H9 (cell line): ENCODE results near the gene BANF1. TPM values are rescaled to one million over a fixed set of nuclear protein-coding genes. Genes with fewer than 3 reads are reported as not detected.

Experiments
- DNase-seq: peaks from one replicate; pipeline ENCODE4 v3.0.0-alpha.2; 2017
- H2AFZ ChIP-seq: one replicate; pipeline ENCODE4 v1.6.1; 2013; ENCODE audit warnings: mild to moderate bottlenecking, low read length, control low read depth, moderate library complexity
- H2AK5ac ChIP-seq: 2 replicates; pipeline ENCODE4 v1.6.1; 2013; ENCODE audit warnings: low read length, control low read depth, mixed read lengths; ENCODE audit not compliant: insufficient read length
- H2BK120ac ChIP-seq: one replicate; pipeline ENCODE4 v1.6.1; 2013; ENCODE audit warnings: low read depth, mild to moderate bottlenecking, low read length, control low read depth, inconsistent platforms; ENCODE audit not compliant: poor library complexity, severe bottlenecking
- H2BK12ac ChIP-seq: 2 replicates; pipeline ENCODE4 v1.6.1; 2013; ENCODE audit warnings: low read length, control low read depth, mixed read lengths, low read depth; ENCODE audit not compliant: insufficient read length
- H2BK15ac ChIP-seq: 2 replicates; pipeline ENCODE4 v1.6.1; 2013; ENCODE audit warnings: low read depth, low read length, control low read depth
- H2BK20ac ChIP-seq: one replicate; pipeline ENCODE4 v1.6.1; 2013; ENCODE audit warnings: low read depth, mild to moderate bottlenecking, low read length, control low read depth, inconsistent platforms; ENCODE audit not compliant: poor library complexity, severe bottlenecking
- H2BK5ac ChIP-seq: 2 replicates; pipeline ENCODE4 v1.6.1; 2013; ENCODE audit warnings: low read length, control low read depth, mixed read lengths; ENCODE audit not compliant: insufficient read length
- H3K14ac ChIP-seq: 2 replicates; pipeline ENCODE4 v1.6.1; 2013; ENCODE audit warnings: low read length, control low read depth; ENCODE audit not compliant: insufficient read depth
- H3K18ac ChIP-seq: 2 replicates; pipeline ENCODE4 v1.6.1; 2013; ENCODE audit warnings: low read depth, mild to moderate bottlenecking, mixed read lengths, low read length, control low read depth; ENCODE audit not compliant: insufficient read length
- H3K23ac ChIP-seq: 2 replicates; pipeline ENCODE4 v1.6.1; 2013; ENCODE audit warnings: low read length, control low read depth, mixed read lengths, low read depth; ENCODE audit not compliant: insufficient read length
- H3K23me2 ChIP-seq: 2 replicates; pipeline ENCODE4 v1.6.1; 2013; ENCODE audit warnings: low read depth, mild to moderate bottlenecking, mixed read lengths, low read length, control low read depth; ENCODE audit not compliant: insufficient read length, poor library complexity, severe bottlenecking
- H3K27ac ChIP-seq: 2 replicates; pipeline ENCODE4 v1.5.1; 2013; ENCODE audit warnings: low read length, control low read depth, mixed read lengths, low read depth; ENCODE audit not compliant: insufficient read length
- H3K27me3 ChIP-seq: 2 replicates; pipeline ENCODE4 v1.6.1; 2013; ENCODE audit warnings: low read length, control low read depth, inconsistent platforms; ENCODE audit not compliant: insufficient read depth
- H3K4ac ChIP-seq: 2 replicates; pipeline ENCODE4 v1.6.1; 2013; ENCODE audit warnings: low read depth, mild to moderate bottlenecking, control low read depth, inconsistent platforms, low read length, moderate library complexity
- H3K4me1 ChIP-seq: 2 replicates; pipeline ENCODE4 v1.6.1; 2013; ENCODE audit warnings: low read length, control low read depth, inconsistent platforms; ENCODE audit not compliant: insufficient read depth
- H3K4me2 ChIP-seq: 2 replicates; pipeline ENCODE4 v1.6.1; 2013; ENCODE audit warnings: low read length, control low read depth, mixed read lengths; ENCODE audit not compliant: insufficient read length, insufficient read depth
- H3K56ac ChIP-seq: 2 replicates; pipeline ENCODE4 v1.6.1; 2013; ENCODE audit warnings: low read depth, mild to moderate bottlenecking, mixed read lengths, low read length, control low read depth; ENCODE audit not compliant: insufficient read length
- H3K79me1 ChIP-seq: 2 replicates; pipeline ENCODE4 v1.6.1; 2013; ENCODE audit warnings: low read depth, mild to moderate bottlenecking, moderate library complexity, low read length, control low read depth, inconsistent platforms; ENCODE audit not compliant: insufficient read depth, poor library complexity, severe bottlenecking
- H3K79me2 ChIP-seq: 2 replicates; pipeline ENCODE4 v1.6.1; 2013; ENCODE audit warnings: low read length, control low read depth, inconsistent platforms; ENCODE audit not compliant: insufficient read depth
- H3K9ac ChIP-seq: 2 replicates; pipeline ENCODE4 v1.6.1; 2013; ENCODE audit warnings: low read length, control low read depth, mixed read lengths; ENCODE audit not compliant: insufficient read length; ENCODE audit errors: extremely low read depth
- H3K9me3 ChIP-seq: one replicate; pipeline ENCODE4 v1.6.1; 2013; ENCODE audit warnings: low read depth, low read length, inconsistent platforms; ENCODE audit not compliant: control insufficient read depth
- H3T11ph ChIP-seq: one replicate; pipeline ENCODE4 v1.6.1; 2013; ENCODE audit warnings: mild to moderate bottlenecking, low read length, control low read depth, inconsistent platforms
- H4K20me1 ChIP-seq: one replicate; pipeline ENCODE4 v1.6.1; 2013; ENCODE audit not compliant: control insufficient read depth, insufficient read length, insufficient read depth
- H4K5ac ChIP-seq: 2 replicates; pipeline ENCODE4 v1.6.1; 2013; ENCODE audit warnings: low read depth, mild to moderate bottlenecking, mixed read lengths, low read length, control low read depth; ENCODE audit not compliant: insufficient read length
- H4K8ac ChIP-seq: replicated peaks from 2 replicates; pipeline ENCODE4 v1.6.1; 2013; ENCODE audit warnings: low read length, control low read depth, mixed read lengths, low read depth; ENCODE audit not compliant: insufficient read length
- H4K91ac ChIP-seq: 2 replicates; pipeline ENCODE4 v1.6.1; 2013; ENCODE audit warnings: low read depth, mild to moderate bottlenecking, moderate library complexity, mixed read lengths, low read length, control low read depth; ENCODE audit not compliant: insufficient read length
- H3K27ac Mint-ChIP-seq, 3 experiments: 2 replicates in 2 of 3; 3 replicates in 1 of 3; pipeline ENCODE4 v1.8.0; 2020 to 2021; ENCODE audit warnings: mixed read lengths in 3 of 3, mild to moderate bottlenecking in 1 of 3, moderate library complexity in 1 of 3
- H3K27me3 Mint-ChIP-seq: 2 replicates; pipeline ENCODE4 v1.8.0; 2021; ENCODE audit warnings: low read depth, mild to moderate bottlenecking, moderate library complexity, mixed read lengths
- H3K36me3 Mint-ChIP-seq, 3 experiments: 2 replicates in 2 of 3; 3 replicates in 1 of 3; pipeline ENCODE4 v1.8.0; 2020 to 2021; ENCODE audit warnings: low read depth in 3 of 3, mixed read lengths in 3 of 3; ENCODE audit not compliant: insufficient read depth in 1 of 3
- H3K4me1 Mint-ChIP-seq, 2 experiments: 2 replicates each; pipeline ENCODE4 v1.8.0; 2020; ENCODE audit warnings: mixed read lengths in 2 of 2
- H3K4me3 Mint-ChIP-seq, 2 experiments: 2 replicates in 1 of 2; 3 replicates in 1 of 2; pipeline ENCODE4 v1.8.0; 2020 to 2021; ENCODE audit warnings: mild to moderate bottlenecking in 2 of 2, mixed read lengths in 2 of 2, moderate library complexity in 1 of 2
- H3K9me3 Mint-ChIP-seq, 2 experiments: 2 replicates in 1 of 2; 3 replicates in 1 of 2; pipeline ENCODE4 v1.8.0; 2020; ENCODE audit warnings: mild to moderate bottlenecking in 2 of 2, mixed read lengths in 2 of 2, moderate library complexity in 1 of 2
- WGBS: extraction: QIAGEN DNeasy Blood & Tissue Kit; methylation state at CpG from one replicate; pipeline ENCODE4 v1.1.7; 2013; ENCODE audit warnings: missing lambda C conversion rate, low lambda C conversion rate, mixed read lengths; ENCODE audit not compliant: insufficient read length; ENCODE audit errors: extremely low coverage; 5-methylcytosine and 5-hydroxymethylcytosine counted together
- total RNA-seq: library from RNA; stranded (reverse); gene quantifications from 2 replicates; pipeline ENCODE4 v1.2.1, GENCODE V29; 2021
- TF ChIP-seq, protein P1 (sequence below): fragments of 200-600 bp; sonication (generic); conservative IDR thresholded peaks from 3 replicates; pipeline ENCODE4 v1.8.0; 2021; ENCODE audit warnings: antibody characterized with exemption, mild to moderate bottlenecking

Gene BANF1
- total RNA-seq, 1 experiment from 2014 or later = 346 TPM

DNA sequence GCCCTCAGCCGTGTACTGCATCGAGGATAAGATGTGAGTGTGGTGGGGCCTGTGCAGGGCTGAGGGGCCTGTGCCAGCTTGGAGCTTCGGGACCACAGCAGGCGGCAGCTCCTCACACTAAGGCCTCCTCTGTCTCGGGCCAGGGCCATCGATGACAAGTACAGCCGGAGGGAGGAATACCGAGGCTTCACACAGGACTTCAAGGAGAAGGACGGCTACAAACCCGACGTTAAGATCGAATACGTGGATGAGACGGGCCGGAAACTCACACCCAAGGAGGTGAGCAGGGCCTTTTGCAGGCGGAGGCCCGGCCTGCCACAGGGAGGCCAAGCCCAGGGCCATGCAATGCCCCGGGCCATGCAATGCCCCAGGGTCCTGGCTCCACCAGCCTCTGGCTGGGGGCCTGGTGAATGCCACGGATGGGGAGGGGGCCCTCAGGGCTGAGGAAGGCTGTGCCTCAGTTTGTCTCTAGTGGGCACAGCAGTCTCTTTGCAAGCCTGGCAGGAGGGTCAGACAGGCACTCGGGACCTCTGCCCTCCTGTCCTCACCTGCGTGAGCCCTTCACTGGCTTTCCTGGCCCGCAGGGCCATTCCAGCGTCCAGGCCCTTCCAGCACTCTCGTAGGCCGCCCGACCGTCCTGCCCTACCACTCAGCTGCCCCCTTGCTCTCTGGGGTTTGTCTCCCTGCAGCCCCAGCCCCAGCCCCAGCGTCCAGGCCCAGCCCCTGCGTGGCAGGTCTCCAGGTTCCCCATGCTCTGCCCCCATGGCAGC is 24.5 kb upstream of the BANF1 start:
- H2AFZ ChIP-seq = no peak overlapping the region
- no peaks in the 10 kb centered on the region for H3K23me2 ChIP-seq
- DNase-seq = no peak
- H2BK120ac ChIP-seq = no peak overlapping the region
- no CpG with 5 or more reads among the region's 29 CpGs for WGBS
- no peak overlapping the region for H2BK20ac ChIP-seq
- H2BK12ac ChIP-seq = no peak overlapping the region
- no peak overlapping the region for H3K9ac ChIP-seq
- no peak overlapping the region for H3K27ac ChIP-seq
- Mint-ChIP-seq H3K4me1 (no peaks in the 10 kb centered on the region), H3K9me3 (no peaks in the 10 kb centered on the region), H3K27me3 (no peaks in the 10 kb centered on the region; the same call in 1 of the 2 replicates), H3K27ac (no peak overlapping the region; a peak in 1 of 7 replicates), H3K36me3 (peaks cover 24 to 50% (median 48%) of the 10 kb centered on the region in 3 experiments; a peak in 6 of 7 replicates), H3K4me3 (no peak overlapping the region; a peak in 1 of 5 replicates)
- H3K4me1 ChIP-seq = no peaks in the 10 kb centered on the region
- H4K20me1 ChIP-seq = no peaks in the 10 kb centered on the region
- no peak overlapping the region for H3K18ac ChIP-seq
- H2AK5ac ChIP-seq = no peak overlapping the region
- H3K4me2 ChIP-seq = no peak overlapping the region
- H3K23ac ChIP-seq = no peak overlapping the region
- no peak overlapping the region for H4K5ac ChIP-seq
- H4K91ac ChIP-seq = no peak overlapping the region
- no peak overlapping the region for H3K14ac ChIP-seq
- H3K79me1 ChIP-seq = no peaks in the 10 kb centered on the region
- H4K8ac ChIP-seq = no peak overlapping the region
- no peak overlapping the region for H3T11ph ChIP-seq
- TF ChIP-seq, protein P1, sequence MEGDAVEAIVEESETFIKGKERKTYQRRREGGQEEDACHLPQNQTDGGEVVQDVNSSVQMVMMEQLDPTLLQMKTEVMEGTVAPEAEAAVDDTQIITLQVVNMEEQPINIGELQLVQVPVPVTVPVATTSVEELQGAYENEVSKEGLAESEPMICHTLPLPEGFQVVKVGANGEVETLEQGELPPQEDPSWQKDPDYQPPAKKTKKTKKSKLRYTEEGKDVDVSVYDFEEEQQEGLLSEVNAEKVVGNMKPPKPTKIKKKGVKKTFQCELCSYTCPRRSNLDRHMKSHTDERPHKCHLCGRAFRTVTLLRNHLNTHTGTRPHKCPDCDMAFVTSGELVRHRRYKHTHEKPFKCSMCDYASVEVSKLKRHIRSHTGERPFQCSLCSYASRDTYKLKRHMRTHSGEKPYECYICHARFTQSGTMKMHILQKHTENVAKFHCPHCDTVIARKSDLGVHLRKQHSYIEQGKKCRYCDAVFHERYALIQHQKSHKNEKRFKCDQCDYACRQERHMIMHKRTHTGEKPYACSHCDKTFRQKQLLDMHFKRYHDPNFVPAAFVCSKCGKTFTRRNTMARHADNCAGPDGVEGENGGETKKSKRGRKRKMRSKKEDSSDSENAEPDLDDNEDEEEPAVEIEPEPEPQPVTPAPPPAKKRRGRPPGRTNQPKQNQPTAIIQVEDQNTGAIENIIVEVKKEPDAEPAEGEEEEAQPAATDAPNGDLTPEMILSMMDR = no peak
- H2BK15ac ChIP-seq = no peak overlapping the region
- H3K4ac ChIP-seq = no peak overlapping the region
- H3K79me2 ChIP-seq = no peaks in the 10 kb centered on the region
- H2BK5ac ChIP-seq = no peak overlapping the region
- H3K56ac ChIP-seq = no peak overlapping the region
- H3K27me3 ChIP-seq = no peaks in the 10 kb centered on the region
- H3K9me3 ChIP-seq = no peaks in the 10 kb centered on the region
